AG10803 (cell line): ENCODE data around the gene MCRIP1.

Experiments
- DNase-seq: peaks from one replicate; pipeline ENCODE4 v3.0.0; 2010; ENCODE audit warnings: low read depth
- H3K4me3 ChIP-seq: 2 replicates; pipeline ENCODE4 v1.5.1; 2011; ENCODE audit warnings: mild to moderate bottlenecking, low read length, control low read depth
- TF ChIP-seq, protein P1 (sequence below): conservative IDR thresholded peaks from 2 replicates; pipeline ENCODE4 v1.5.1; 2011; ENCODE audit warnings: mild to moderate bottlenecking, low read length, control low read depth, inconsistent platforms

The MCRIP1 gene

DNA sequence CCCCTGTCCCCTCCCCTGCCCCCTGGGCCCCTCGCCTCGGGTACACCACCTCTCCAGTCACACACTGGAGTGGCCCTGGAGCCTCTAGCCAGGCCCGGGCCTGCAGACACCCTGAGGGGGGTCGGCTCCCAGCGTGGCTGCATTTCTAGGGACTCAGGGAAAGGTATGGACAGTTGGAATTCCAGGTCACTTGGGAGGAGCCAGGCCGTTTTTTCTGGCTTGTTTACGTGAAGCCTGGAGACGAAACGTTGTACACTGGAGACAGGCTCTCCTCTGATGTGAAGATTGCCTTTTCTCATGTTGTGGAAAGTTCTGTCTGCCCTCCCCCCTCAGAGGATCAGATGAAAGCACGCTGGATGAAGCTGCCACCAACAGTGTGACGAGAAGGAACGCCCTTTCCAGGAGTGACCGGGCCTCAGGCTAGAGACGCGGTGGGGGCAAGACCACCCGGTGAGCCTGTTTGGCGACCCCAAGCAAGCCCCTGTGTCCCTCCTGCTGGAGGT, 5.7 kb upstream of the MCRIP1 start:
- TF ChIP-seq, protein P1, sequence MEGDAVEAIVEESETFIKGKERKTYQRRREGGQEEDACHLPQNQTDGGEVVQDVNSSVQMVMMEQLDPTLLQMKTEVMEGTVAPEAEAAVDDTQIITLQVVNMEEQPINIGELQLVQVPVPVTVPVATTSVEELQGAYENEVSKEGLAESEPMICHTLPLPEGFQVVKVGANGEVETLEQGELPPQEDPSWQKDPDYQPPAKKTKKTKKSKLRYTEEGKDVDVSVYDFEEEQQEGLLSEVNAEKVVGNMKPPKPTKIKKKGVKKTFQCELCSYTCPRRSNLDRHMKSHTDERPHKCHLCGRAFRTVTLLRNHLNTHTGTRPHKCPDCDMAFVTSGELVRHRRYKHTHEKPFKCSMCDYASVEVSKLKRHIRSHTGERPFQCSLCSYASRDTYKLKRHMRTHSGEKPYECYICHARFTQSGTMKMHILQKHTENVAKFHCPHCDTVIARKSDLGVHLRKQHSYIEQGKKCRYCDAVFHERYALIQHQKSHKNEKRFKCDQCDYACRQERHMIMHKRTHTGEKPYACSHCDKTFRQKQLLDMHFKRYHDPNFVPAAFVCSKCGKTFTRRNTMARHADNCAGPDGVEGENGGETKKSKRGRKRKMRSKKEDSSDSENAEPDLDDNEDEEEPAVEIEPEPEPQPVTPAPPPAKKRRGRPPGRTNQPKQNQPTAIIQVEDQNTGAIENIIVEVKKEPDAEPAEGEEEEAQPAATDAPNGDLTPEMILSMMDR: no peak
- DNase-seq: no peak
- H3K4me3 ChIP-seq: no peak overlapping the region

- TF ChIP-seq, protein P1: no peak
- DNase-seq: peak; percentile 71
- H3K4me3 ChIP-seq: no peak overlapping the region
Measured at GRCh38 chr17:81837641-81838040, 4.5 kb upstream of the MCRIP1 start.

DNA sequence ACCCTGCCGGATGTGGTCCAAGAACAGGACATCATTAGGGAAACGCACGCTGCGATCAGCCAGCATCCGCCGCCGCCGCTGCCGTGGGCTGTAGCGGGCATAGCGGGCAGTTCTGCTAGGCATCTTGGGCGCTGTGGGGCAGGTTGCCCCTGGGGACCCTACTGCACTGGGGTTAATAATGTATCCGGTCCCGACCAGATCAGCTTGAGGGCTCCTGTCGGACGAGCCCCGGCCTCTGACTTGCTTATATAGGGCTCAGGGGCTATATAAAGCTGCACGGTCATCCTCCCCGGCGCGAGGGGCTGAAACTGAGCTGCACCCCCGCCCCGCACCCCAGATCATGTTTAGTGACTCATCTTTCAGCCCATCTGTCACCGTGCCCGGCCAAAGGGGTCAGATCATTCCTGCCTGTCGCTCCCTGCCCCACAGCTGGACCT, 1.8 kb upstream of the MCRIP1 start, which contains the start of gene PPP1R27:
Gene PPP1R27, minus strand, starts transcription at position 220 of the 437 bp plus-strand sequence. Its CDS starts 97 bp downstream, at position 123.
- TF ChIP-seq, protein P1: no peak
- DNase-seq: no peak
- H3K4me3 ChIP-seq: peak within 1 kb of the TSS; percentile 80

DNA sequence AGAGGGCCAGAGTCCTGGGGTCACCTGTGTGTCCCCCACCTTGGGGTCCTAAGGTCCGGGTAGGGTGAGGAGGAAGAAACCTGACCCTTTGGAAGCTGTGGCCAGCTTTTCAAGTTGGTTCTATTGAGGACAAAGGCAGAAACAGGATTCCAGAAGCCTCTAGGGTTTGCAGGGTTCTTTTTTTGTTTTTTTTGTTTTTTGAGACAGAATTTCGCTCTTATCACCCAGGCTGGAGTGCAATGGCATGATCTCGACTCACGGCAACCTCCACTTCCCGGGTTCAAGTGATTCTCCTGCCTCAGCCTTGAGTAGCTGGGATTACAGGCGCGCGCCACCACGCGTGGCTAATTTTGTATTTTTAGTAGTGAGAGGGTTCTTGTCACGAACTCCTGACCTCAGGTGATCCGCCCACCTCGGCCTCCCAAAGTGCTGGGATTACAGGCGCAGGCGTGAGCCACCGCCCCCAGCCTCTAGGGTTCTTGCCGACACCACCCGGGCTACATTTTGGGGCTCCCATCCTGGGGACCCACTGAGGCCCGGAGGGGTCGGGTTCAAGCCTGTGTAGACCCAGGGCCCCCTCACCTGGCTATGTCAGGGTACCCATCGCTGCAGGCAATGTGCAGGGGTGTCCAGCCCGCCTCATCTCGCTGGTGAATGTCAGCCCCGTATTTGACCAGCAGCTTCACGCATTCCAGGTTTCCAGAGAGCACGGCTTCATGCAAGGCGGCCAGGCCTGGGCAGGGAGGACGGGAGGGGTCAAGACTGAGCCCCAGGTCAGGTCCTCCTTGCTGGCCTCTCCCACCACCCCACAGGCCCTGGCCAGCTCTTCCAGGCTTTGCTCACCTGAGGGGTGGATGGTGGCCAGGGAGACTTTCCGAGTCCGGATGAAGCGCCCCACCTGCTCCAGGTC, 1.1 kb upstream of the MCRIP1 start:
- peak overlapping the region; percentile 80 for H3K4me3 ChIP-seq
- no peak for DNase-seq
- TF ChIP-seq, protein P1: no peak

DNA sequence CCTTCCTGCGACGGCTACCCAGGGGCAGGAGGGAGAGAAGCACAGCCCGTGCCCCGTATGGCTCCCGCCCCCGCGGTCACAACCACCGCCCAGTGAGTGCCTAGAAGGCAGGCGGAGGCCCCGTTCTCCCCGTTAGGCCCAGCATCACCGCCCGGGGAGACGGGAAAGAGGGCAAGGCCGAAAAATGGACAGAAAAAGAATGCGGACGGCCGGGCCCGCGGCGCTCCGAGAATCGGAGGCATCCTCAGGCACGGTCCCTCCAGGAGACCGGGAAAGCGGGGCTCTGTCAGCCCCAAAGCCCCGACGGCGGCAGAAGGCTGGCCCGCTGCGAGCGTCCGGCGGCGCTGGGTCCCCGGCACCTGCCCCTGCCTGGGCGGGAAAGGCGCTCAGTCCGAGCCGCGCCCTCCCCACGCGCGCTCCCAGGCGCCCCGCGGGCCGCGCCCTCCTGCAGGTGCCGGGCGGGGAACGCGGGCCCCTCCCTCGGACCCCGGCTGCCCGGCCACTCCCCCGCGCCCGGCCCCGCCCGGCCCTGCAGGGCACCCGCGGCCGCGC, 407 bp downstream of the MCRIP1 start:
- TF ChIP-seq, protein P1: no peak
- peak overlapping the region; percentile 77 for H3K4me3 ChIP-seq
- peak; percentile 19 for DNase-seq

- TF ChIP-seq, protein P1: no peak
- DNase-seq: peak; percentile 56
Measured at GRCh38 chr17:81831957-81832607, 1.0 kb downstream of the MCRIP1 start.

More at GRCh38 chr17:81831957-81832607, 1.0 kb downstream of the MCRIP1 start:
- H3K4me3 ChIP-seq: peak overlapping the region; percentile 77
